GM21737 (cell line): ENCODE data around the gene EMX1.

ENCODE experiments used
- ATAC-seq: cut with Tn5 transposase; IDR thresholded peaks from one replicate; pipeline ENCODE4 v1.9.1; 2021; ENCODE audit warnings: mild to moderate bottlenecking, moderate library complexity; ENCODE audit not compliant: unreplicated experiment

Gene EMX1

GRCh38 chr2:72974436-72974754 lies 57.1 kb downstream of the EMX1 start:
- no peak for ATAC-seq

- no peak for ATAC-seq
Measured at GRCh38 chr2:72975017-72975416, 57.7 kb downstream of the EMX1 start.

- ATAC-seq, result no peak
Measured at GRCh38 chr2:72979896-72980295, 62.6 kb downstream of the EMX1 start.

- no peak for ATAC-seq
Measured at GRCh38 chr2:72980535-72981217, 63.4 kb downstream of the EMX1 start.

GRCh38 chr2:72981536-72981935 lies 64.2 kb downstream of the EMX1 start:
- ATAC-seq, result no peak

- ATAC-seq, result no peak
Measured at GRCh38 chr2:72982219-72982618, 64.9 kb downstream of the EMX1 start.

- ATAC-seq, result no peak
Measured at GRCh38 chr2:72982781-72983499, 65.6 kb downstream of the EMX1 start.

GRCh38 chr2:72983500-72984161 lies 66.3 kb downstream of the EMX1 start:
- no peak for ATAC-seq

GRCh38 chr2:72984172-72984671 lies 66.9 kb downstream of the EMX1 start:
- ATAC-seq, result no peak
